PC-3 (cell line): ENCODE results near the gene IGSF21. TPM values are rescaled to one million over a fixed set of nuclear protein-coding genes. Genes with fewer than 3 reads are reported as not detected.

ENCODE experiments used
- ATAC-seq: fragments of 200-7000 bp; cut with Tn5 transposase; 2 replicates; pipeline ENCODE4 v1.9.1; 2020; ENCODE audit warnings: mild to moderate bottlenecking, moderate library complexity
- BruUV-seq: library from RNA; stranded (reverse); fragments of 400-500 nt; replicated peaks from 2 replicates; lab custom pipeline; 2021; lab: Mats Ljungman, UMichigan
- CTCF ChIA-PET: fragments of 300-600 bp; sonication (Branson Sonifier 250); formaldehyde crosslinking; loops from one replicate; lab custom pipeline; 2022; ENCODE audit warnings: antibody characterized with exemption; lab: Charles Lee
- POLR2A ChIA-PET: fragments of 300-600 bp; sonication (Branson Sonifier 250); formaldehyde crosslinking; loops from one replicate; lab custom pipeline; 2022; ENCODE audit warnings: antibody characterized with exemption; ENCODE audit not compliant: unreplicated experiment; lab: Charles Lee
- DNase-seq: peaks from one replicate; pipeline ENCODE4 v3.0.0-alpha.2; 2015
- H2AFZ ChIP-seq: fragments of 300-600 bp; sonication (generic); 2 replicates; pipeline ENCODE4 v1.6.0; 2016; ENCODE audit warnings: antibody characterized with exemption, low read length
- H3F3A ChIP-seq: fragments of 300-600 bp; sonication (generic); one replicate; pipeline ENCODE4 v1.6.0; 2017; ENCODE audit warnings: antibody characterized with exemption, low read length, control low read depth, mild to moderate bottlenecking; ENCODE audit not compliant: unreplicated experiment
- H3K27ac ChIP-seq: fragments of 300-600 bp; sonication (generic); 2 replicates; pipeline ENCODE4 v1.5.1; 2016; ENCODE audit warnings: mild to moderate bottlenecking, low read length
- H3K27me3 ChIP-seq: fragments of 300-600 bp; sonication (generic); 2 replicates; pipeline ENCODE4 v1.6.1; 2016; ENCODE audit warnings: low read length, mixed read lengths
- H3K36me3 ChIP-seq: fragments of 300-600 bp; sonication (generic); 2 replicates; pipeline ENCODE4 v1.6.1; 2016; ENCODE audit warnings: low read depth, mixed run types, low read length, mixed read lengths
- H3K4me1 ChIP-seq: fragments of 300-600 bp; sonication (generic); 2 replicates; pipeline ENCODE4 v1.5.1; 2016; ENCODE audit warnings: low read length; ENCODE audit not compliant: insufficient read depth
- H3K4me2 ChIP-seq: fragments of 300-600 bp; sonication (generic); 2 replicates; pipeline ENCODE4 v1.6.0; 2016; ENCODE audit warnings: low read length
- H3K4me3 ChIP-seq: fragments of 300-600 bp; sonication (generic); 2 replicates; pipeline ENCODE4 v1.5.1; 2016; ENCODE audit warnings: mild to moderate bottlenecking, low read length, mixed read lengths
- H3K79me2 ChIP-seq: fragments of 300-600 bp; sonication (generic); 2 replicates; pipeline ENCODE4 v1.6.1; 2017; ENCODE audit warnings: low read length, mixed read lengths
- H3K9ac ChIP-seq: fragments of 300-600 bp; sonication (generic); 2 replicates; pipeline ENCODE4 v1.6.0; 2016; ENCODE audit warnings: mild to moderate bottlenecking, low read length
- H3K9me2 ChIP-seq: fragments of 300-600 bp; sonication (generic); replicated peaks from 2 replicates; pipeline ENCODE4 v1.6.1; 2016; ENCODE audit warnings: mixed run types, low read length, mixed read lengths
- H3K9me3 ChIP-seq: fragments of 300-600 bp; sonication (generic); 2 replicates; pipeline ENCODE4 v1.6.1; 2016; ENCODE audit warnings: low read length, mixed read lengths
- H4K20me1 ChIP-seq: fragments of 300-600 bp; sonication (generic); 2 replicates; pipeline ENCODE4 v1.6.1; 2016; ENCODE audit warnings: low read length, mixed read lengths
- EZH2 ChIP-seq: fragments of 300-600 bp; sonication (generic); IDR thresholded peaks from one replicate; pipeline ENCODE4 v1.6.1; 2017; ENCODE audit warnings: antibody characterized with exemption, mild to moderate bottlenecking, low read length; ENCODE audit not compliant: unreplicated experiment
- EZH2phosphoT487 ChIP-seq: fragments of 300-600 bp; sonication (generic); IDR thresholded peaks from 2 replicates; pipeline ENCODE4 v1.6.1; 2018; ENCODE audit warnings: mild to moderate bottlenecking, antibody characterized with exemption, low read length, borderline replicate concordance
- intact Hi-C: fragments of 100-400 bp; cut with micrococcal nuclease; formaldehyde crosslinking; loops from 2 replicates; pipeline ENCODE4 v1.9.0; 2023
- total RNA-seq: library from RNA; depleted of rRNA; stranded (reverse); fragments of >200 nt; gene quantifications from 2 replicates; pipeline ENCODE4 v1.2.3, GENCODE V29; 2014
- TF ChIP-seq, protein P1 (sequence below): fragments of 300-600 bp; sonication (generic); conservative IDR thresholded peaks from 2 replicates; pipeline ENCODE4 v1.5.1; 2017; ENCODE audit warnings: antibody characterized with exemption, low read depth, mild to moderate bottlenecking, low read length

IGSF21 gene
- total RNA-seq, 1 experiment from 2014 or later, result not detected

DNA sequence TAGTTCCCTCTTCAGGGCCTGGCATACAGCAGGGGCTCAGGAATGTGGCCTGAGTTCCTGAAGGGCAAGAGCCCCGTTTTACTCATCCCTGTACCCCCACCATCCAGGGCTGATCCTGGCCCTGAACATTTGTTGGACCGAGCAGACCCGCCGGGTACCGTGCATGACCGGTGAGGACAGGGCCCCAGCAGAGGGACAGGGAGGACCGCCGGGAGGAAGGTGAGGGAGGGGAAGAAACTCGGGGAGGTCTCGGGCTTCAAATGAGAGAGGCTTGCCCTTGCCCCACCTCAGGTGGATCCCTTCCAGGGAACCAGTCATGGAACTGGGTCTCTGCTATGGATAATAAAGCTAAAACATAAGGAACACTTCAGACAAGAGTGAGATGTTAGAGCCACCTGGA lies 205.4 kb downstream of the IGSF21 start:
- Histone ChIP-seq H3K27ac (no peak overlapping the region), H4K20me1 (no peaks in the 10 kb centered on the region), H3K4me3 (no peak overlapping the region), H3K9me3 (no peaks in the 10 kb centered on the region), H3K4me2 (no peak overlapping the region), H3K9me2 (no peaks in the 10 kb centered on the region), H3K27me3 (peaks cover 11% of the 10 kb centered on the region; the same call in 1 of the 2 replicates), H3K36me3 (no peaks in the 10 kb centered on the region), H2AFZ (no peak overlapping the region), H3K79me2 (no peaks in the 10 kb centered on the region), H3K4me1 (no peaks in the 10 kb centered on the region), H3K9ac (no peak overlapping the region), H3F3A (no peaks in the 10 kb centered on the region)
- DNase-seq (no peak), ATAC-seq (no peak)
- POLR2A ChIA-PET, result no interaction called here
- CTCF ChIA-PET, result no interaction called here
- TF ChIP-seq EZH2 (no peak), EZH2phosphoT487 (no peak)
- TF ChIP-seq, protein P1, sequence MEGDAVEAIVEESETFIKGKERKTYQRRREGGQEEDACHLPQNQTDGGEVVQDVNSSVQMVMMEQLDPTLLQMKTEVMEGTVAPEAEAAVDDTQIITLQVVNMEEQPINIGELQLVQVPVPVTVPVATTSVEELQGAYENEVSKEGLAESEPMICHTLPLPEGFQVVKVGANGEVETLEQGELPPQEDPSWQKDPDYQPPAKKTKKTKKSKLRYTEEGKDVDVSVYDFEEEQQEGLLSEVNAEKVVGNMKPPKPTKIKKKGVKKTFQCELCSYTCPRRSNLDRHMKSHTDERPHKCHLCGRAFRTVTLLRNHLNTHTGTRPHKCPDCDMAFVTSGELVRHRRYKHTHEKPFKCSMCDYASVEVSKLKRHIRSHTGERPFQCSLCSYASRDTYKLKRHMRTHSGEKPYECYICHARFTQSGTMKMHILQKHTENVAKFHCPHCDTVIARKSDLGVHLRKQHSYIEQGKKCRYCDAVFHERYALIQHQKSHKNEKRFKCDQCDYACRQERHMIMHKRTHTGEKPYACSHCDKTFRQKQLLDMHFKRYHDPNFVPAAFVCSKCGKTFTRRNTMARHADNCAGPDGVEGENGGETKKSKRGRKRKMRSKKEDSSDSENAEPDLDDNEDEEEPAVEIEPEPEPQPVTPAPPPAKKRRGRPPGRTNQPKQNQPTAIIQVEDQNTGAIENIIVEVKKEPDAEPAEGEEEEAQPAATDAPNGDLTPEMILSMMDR, result no peak
- no TSS peak for BruUV-seq
- intact Hi-C loops, result no loop called here

- intact Hi-C loops, result no loop called here
- H3K9me2 ChIP-seq, result no peaks in the 10 kb centered on the region
- H3K27ac ChIP-seq, result no peak overlapping the region
- ATAC-seq (no peak), DNase-seq (no peak)
- no peak for TF ChIP-seq EZH2phosphoT487
- TF ChIP-seq, protein P1, result no peak
- no peak for TF ChIP-seq EZH2
- no peaks in the 10 kb centered on the region for H4K20me1 ChIP-seq
- ChIA-PET POLR2A (no interaction called here), CTCF (no interaction called here)
- H3K36me3 ChIP-seq, result no peaks in the 10 kb centered on the region
- H3K9ac ChIP-seq, result no peak overlapping the region
- no peak overlapping the region for H3K4me2 ChIP-seq
- no peaks in the 10 kb centered on the region for H3K4me1 ChIP-seq
- no peak overlapping the region for H2AFZ ChIP-seq
- H3F3A ChIP-seq, result no peaks in the 10 kb centered on the region
- no peaks in the 10 kb centered on the region for H3K79me2 ChIP-seq
- no peak overlapping the region for H3K4me3 ChIP-seq
- peaks cover 11% of the 10 kb centered on the region; the same call in 1 of the 2 replicates for H3K27me3 ChIP-seq
- BruUV-seq, result no TSS peak
- no peaks in the 10 kb centered on the region for H3K9me3 ChIP-seq
Measured at GRCh38 chr1:18313523-18313922, 205.9 kb downstream of the IGSF21 start.

DNA sequence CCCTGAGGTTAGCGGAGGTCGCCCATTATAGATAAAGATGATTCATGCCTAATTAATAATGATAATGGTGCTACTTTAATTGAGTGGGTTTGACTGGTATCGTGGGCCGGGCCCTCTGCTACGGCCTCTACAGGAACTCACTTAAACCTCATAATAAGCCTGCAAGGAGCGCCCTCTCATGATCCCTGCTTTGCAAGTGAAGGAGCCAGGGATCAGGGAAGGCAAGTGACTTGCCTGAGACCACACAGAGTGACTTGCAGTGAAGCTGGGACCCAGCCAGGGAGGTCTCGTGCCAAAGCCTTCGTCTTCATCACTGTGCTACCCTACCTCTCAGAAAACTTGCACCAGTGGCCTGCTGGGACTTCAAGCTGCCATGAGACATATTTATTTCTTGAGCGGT lies 206.8 kb downstream of the IGSF21 start:
- BruUV-seq, result no TSS peak
- H3K9me3 ChIP-seq, result no peaks in the 10 kb centered on the region
- ChIA-PET CTCF (no interaction called here), POLR2A (no interaction called here)
- ATAC-seq, result no peak
- no peak overlapping the region for H2AFZ ChIP-seq
- no peaks in the 10 kb centered on the region for H3F3A ChIP-seq
- DNase-seq, result no peak
- intact Hi-C loops, result no loop called here
- no peak overlapping the region for H3K9ac ChIP-seq
- no peaks in the 10 kb centered on the region for H3K9me2 ChIP-seq
- H3K4me2 ChIP-seq, result no peak overlapping the region
- TF ChIP-seq EZH2 (no peak), EZH2phosphoT487 (no peak)
- TF ChIP-seq, protein P1, result no peak
- H4K20me1 ChIP-seq, result no peaks in the 10 kb centered on the region
- no peaks in the 10 kb centered on the region for H3K4me1 ChIP-seq
- H3K27me3 ChIP-seq, result peaks cover 11% of the 10 kb centered on the region; the same call in 1 of the 2 replicates
- H3K4me3 ChIP-seq, result no peak overlapping the region
- no peaks in the 10 kb centered on the region for H3K36me3 ChIP-seq
- H3K27ac ChIP-seq, result no peak overlapping the region
- H3K79me2 ChIP-seq, result no peaks in the 10 kb centered on the region
